Mesenchymal stem cell (in vitro differentiated cells and primary cell): Measurements from ENCODE around the gene YAF2.
"Not testable (repeated sequence)": the region's sequence is repeated elsewhere in the genome, so short reads cannot be mapped to it uniquely, and the experiment has no call there.

Experiments
- DNase-seq: peaks from one replicate; pipeline ENCODE4 v3.0.0-alpha.2; 2013
- H2AFZ ChIP-seq: one replicate; pipeline ENCODE4 v1.6.1; 2013; ENCODE audit warnings: low read depth, mild to moderate bottlenecking, control low read depth, inconsistent platforms, low read length, moderate library complexity
- H2AK5ac ChIP-seq: 2 replicates; pipeline ENCODE4 v1.6.1; 2013; ENCODE audit warnings: low read length, moderate library complexity, mild to moderate bottlenecking, inconsistent platforms; ENCODE audit not compliant: severe bottlenecking
- H2BK120ac ChIP-seq: one replicate; pipeline ENCODE4 v1.6.1; 2013; ENCODE audit warnings: low read depth, mild to moderate bottlenecking, inconsistent platforms, low read length, moderate library complexity
- H2BK12ac ChIP-seq, 2 experiments: one replicate each; pipeline ENCODE4 v1.6.1; 2013; ENCODE audit warnings: inconsistent platforms in 2 of 2, low read length in 2 of 2, mild to moderate bottlenecking in 2 of 2, moderate library complexity in 2 of 2, control low read depth in 1 of 2
- H2BK15ac ChIP-seq: one replicate; pipeline ENCODE4 v1.6.1; 2013; ENCODE audit warnings: mild to moderate bottlenecking, low read depth, inconsistent platforms; ENCODE audit not compliant: poor library complexity, severe bottlenecking
- H2BK5ac ChIP-seq: 2 replicates; pipeline ENCODE4 v1.6.1; 2013; ENCODE audit warnings: low read depth, mild to moderate bottlenecking, low read length, control low read depth, inconsistent platforms; ENCODE audit not compliant: poor library complexity, severe bottlenecking
- H3K14ac ChIP-seq, 2 experiments: one replicate each; pipeline ENCODE4 v1.6.1; 2013; ENCODE audit warnings: inconsistent platforms in 2 of 2, low read length in 2 of 2, control low read depth in 1 of 2, mild to moderate bottlenecking in 1 of 2, moderate library complexity in 1 of 2
- H3K18ac ChIP-seq, 2 experiments: one replicate each; pipeline ENCODE4 v1.6.1; 2013; ENCODE audit warnings: inconsistent platforms in 2 of 2, low read length in 2 of 2, control low read depth in 1 of 2, low read depth in 1 of 2, mild to moderate bottlenecking in 1 of 2
- H3K23ac ChIP-seq, 2 experiments: one replicate each; pipeline ENCODE4 v1.6.1; 2013; ENCODE audit warnings: inconsistent platforms in 2 of 2, low read length in 2 of 2, mild to moderate bottlenecking in 2 of 2, moderate library complexity in 2 of 2, control low read depth in 1 of 2
- H3K27ac ChIP-seq: 2 replicates; pipeline ENCODE4 v1.5.1; 2013; ENCODE audit warnings: mild to moderate bottlenecking, moderate library complexity, low read length, control low read depth, inconsistent platforms; ENCODE audit not compliant: poor library complexity, severe bottlenecking
- H3K27me3 ChIP-seq, 2 experiments: 2 replicates each; pipeline versions ENCODE4 v1.6.1 to v1.7.0; 2013; ENCODE audit warnings: low read length in 2 of 2, mild to moderate bottlenecking in 2 of 2, moderate library complexity in 2 of 2, control low read depth in 1 of 2, inconsistent platforms in 1 of 2; ENCODE audit not compliant: control insufficient read depth in 1 of 2, insufficient read depth in 1 of 2
- H3K36me3 ChIP-seq, 2 experiments: 2 replicates each; pipeline versions ENCODE4 v1.6.1 to v1.7.0; 2013; ENCODE audit warnings: low read length in 2 of 2, control low read depth in 1 of 2, inconsistent platforms in 1 of 2, low read depth in 1 of 2, mild to moderate bottlenecking in 1 of 2; ENCODE audit not compliant: insufficient read depth in 2 of 2, control insufficient read depth in 1 of 2
- H3K4ac ChIP-seq, 2 experiments: one replicate each; pipeline ENCODE4 v1.6.1; 2013; ENCODE audit warnings: inconsistent platforms in 2 of 2, low read length in 2 of 2, mild to moderate bottlenecking in 2 of 2, moderate library complexity in 2 of 2, control low read depth in 1 of 2, low read depth in 1 of 2
- H3K4me1 ChIP-seq: 2 replicates; pipeline ENCODE4 v1.6.1; 2013; ENCODE audit warnings: low read depth, low read length, control low read depth; ENCODE audit not compliant: control insufficient read depth, insufficient read depth
- H3K4me2 ChIP-seq: 2 replicates; pipeline ENCODE4 v1.6.1; 2013; ENCODE audit warnings: low read length, mild to moderate bottlenecking, inconsistent platforms; ENCODE audit not compliant: poor library complexity, severe bottlenecking
- H3K4me3 ChIP-seq, 2 experiments: 2 replicates each; pipeline versions ENCODE4 v1.5.1 to v1.7.0; 2013; ENCODE audit warnings: low read length in 2 of 2, mild to moderate bottlenecking in 2 of 2, control low read depth in 1 of 2, low read depth in 1 of 2; ENCODE audit not compliant: insufficient read depth in 1 of 2
- H3K79me1 ChIP-seq: replicated peaks from 2 replicates; pipeline ENCODE4 v1.6.1; 2013; ENCODE audit warnings: mild to moderate bottlenecking, control low read depth, low read length, inconsistent platforms; ENCODE audit not compliant: poor library complexity, severe bottlenecking
- H3K9ac ChIP-seq: 2 replicates; pipeline ENCODE4 v1.7.0; 2013; ENCODE audit warnings: mild to moderate bottlenecking, low read length, moderate library complexity
- H3K9me3 ChIP-seq: 2 replicates; pipeline ENCODE4 v1.7.0; 2013; ENCODE audit warnings: mild to moderate bottlenecking, low read length; ENCODE audit not compliant: control insufficient read depth
- H4K8ac ChIP-seq: one replicate; pipeline ENCODE4 v1.6.1; 2013; ENCODE audit warnings: inconsistent platforms, mild to moderate bottlenecking, low read length, moderate library complexity
- H4K91ac ChIP-seq: one replicate; pipeline ENCODE4 v1.6.1; 2013; ENCODE audit warnings: mild to moderate bottlenecking, low read length, inconsistent platforms
- WGBS: methylation state at CpG from one replicate; pipeline ENCODE4 v1.1.7; 2013; ENCODE audit warnings: mixed read lengths; 5-methylcytosine and 5-hydroxymethylcytosine counted together

The YAF2 gene

DNA sequence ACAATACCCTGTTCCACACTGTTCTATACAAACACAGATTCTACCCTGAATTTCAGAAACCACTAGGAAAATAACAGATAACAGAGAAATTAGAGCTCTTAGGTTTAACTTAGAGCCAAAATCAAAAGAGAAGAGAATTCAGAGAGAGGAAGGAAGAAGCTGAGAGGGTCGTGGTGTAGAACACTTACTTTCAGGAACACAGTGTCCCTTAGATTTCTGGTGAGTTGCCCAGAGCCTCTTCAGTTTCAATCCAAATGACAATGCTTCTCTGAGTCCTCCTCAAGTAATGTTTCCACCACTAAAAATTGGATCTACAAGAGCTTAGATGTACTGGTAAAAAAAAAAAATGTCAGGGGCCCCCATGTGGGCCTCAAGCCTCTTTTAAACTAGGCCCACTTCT, 2.6 kb downstream of the YAF2 start:
- H3K36me3 ChIP-seq, result peaks cover 6 to 7% of the 10 kb centered on the region in 2 experiments
- H3K23ac ChIP-seq, result no peak overlapping the region
- no peak overlapping the region for H3K14ac ChIP-seq
- no peak overlapping the region for H4K8ac ChIP-seq
- no peak for DNase-seq
- WGBS, result no CpG with 5 or more reads among the region's 1 CpG
- no peak overlapping the region for H2BK15ac ChIP-seq
- H3K4ac ChIP-seq, result peak overlapping the region in 1 of 2 experiments; percentile 79
- no peak overlapping the region for H4K91ac ChIP-seq
- no peaks in the 10 kb centered on the region for H3K4me1 ChIP-seq
- no peak overlapping the region for H2BK12ac ChIP-seq
- H3K4me3 ChIP-seq, result no peak overlapping the region
- no peaks in the 10 kb centered on the region for H3K27me3 ChIP-seq
- no peaks in the 10 kb centered on the region for H3K9me3 ChIP-seq
- no peak overlapping the region for H2BK120ac ChIP-seq
- H3K4me2 ChIP-seq, result no peak overlapping the region
- H3K9ac ChIP-seq, result peak overlapping the region; percentile 95
- peak overlapping the region; percentile 31 for H2BK5ac ChIP-seq
- H2AK5ac ChIP-seq, result no peak overlapping the region
- H3K18ac ChIP-seq, result no peak overlapping the region
- H3K27ac ChIP-seq, result no peak overlapping the region
- peaks cover 10% of the 10 kb centered on the region for H3K79me1 ChIP-seq
- no peak overlapping the region for H2AFZ ChIP-seq

DNA sequence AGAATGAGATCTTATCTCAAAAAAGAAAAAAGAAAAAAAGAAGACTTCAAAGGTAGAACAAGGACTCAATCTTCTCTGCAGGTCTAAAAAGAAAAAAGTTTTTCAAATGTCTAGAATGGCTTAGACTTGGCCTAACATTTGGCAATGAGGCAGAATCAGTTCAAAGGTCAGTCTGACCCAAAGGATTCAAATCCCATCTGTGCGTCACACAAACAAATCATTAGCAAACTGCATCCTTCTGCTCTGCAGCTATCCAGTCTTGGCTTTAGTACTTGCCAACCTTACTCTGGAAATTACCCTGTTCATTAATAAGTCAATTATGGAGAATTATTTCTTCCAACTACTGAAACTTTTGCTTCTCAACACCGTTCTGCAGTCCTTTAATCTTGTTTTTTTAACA, 3.1 kb downstream of the YAF2 start:
- H3K18ac ChIP-seq, result no peak overlapping the region
- H4K8ac ChIP-seq, result no peak overlapping the region
- no peak overlapping the region for H2BK120ac ChIP-seq
- H2AK5ac ChIP-seq, result no peak overlapping the region
- no peak overlapping the region for H2BK15ac ChIP-seq
- H3K14ac ChIP-seq, result no peak overlapping the region
- no peak overlapping the region for H2BK12ac ChIP-seq
- H3K4me1 ChIP-seq, result no peaks in the 10 kb centered on the region
- H2BK5ac ChIP-seq, result no peak overlapping the region
- H3K4me2 ChIP-seq, result no peak overlapping the region
- no peaks in the 10 kb centered on the region for H3K9me3 ChIP-seq
- no peak overlapping the region for H3K27ac ChIP-seq
- H2AFZ ChIP-seq, result no peak overlapping the region
- peak overlapping the region; percentile 95 for H3K9ac ChIP-seq
- H3K23ac ChIP-seq, result no peak overlapping the region
- peak; percentile 40 for DNase-seq
- H3K27me3 ChIP-seq, result no peaks in the 10 kb centered on the region
- H3K79me1 ChIP-seq, result peaks cover 10% of the 10 kb centered on the region
- 100% methylated on average over 1 of the region's 2 CpGs for WGBS
- peaks cover 7% of the 10 kb centered on the region in 2 experiments for H3K36me3 ChIP-seq
- no peak overlapping the region for H4K91ac ChIP-seq
- no peak overlapping the region for H3K4ac ChIP-seq
- H3K4me3 ChIP-seq, result no peak overlapping the region

- H3K36me3 ChIP-seq, H3K14ac ChIP-seq, H3K9me3 ChIP-seq, H3K27ac ChIP-seq, H3K23ac ChIP-seq, H4K91ac ChIP-seq, H2BK15ac ChIP-seq, H2BK120ac ChIP-seq, H3K27me3 ChIP-seq, H2AFZ ChIP-seq, H4K8ac ChIP-seq, H3K9ac ChIP-seq, H3K4me1 ChIP-seq, DNase-seq, H2BK5ac ChIP-seq, H3K4me3 ChIP-seq, H3K4me2 ChIP-seq, H2BK12ac ChIP-seq, H3K79me1 ChIP-seq, H3K4ac ChIP-seq, H2AK5ac ChIP-seq, H3K18ac ChIP-seq: not testable (repeated sequence)
- WGBS, result 88% methylated on average over 8 of the region's 30 CpGs
Observed at GRCh38 chr12:42227525-42227924, 10.5 kb downstream of the YAF2 start.

DNA sequence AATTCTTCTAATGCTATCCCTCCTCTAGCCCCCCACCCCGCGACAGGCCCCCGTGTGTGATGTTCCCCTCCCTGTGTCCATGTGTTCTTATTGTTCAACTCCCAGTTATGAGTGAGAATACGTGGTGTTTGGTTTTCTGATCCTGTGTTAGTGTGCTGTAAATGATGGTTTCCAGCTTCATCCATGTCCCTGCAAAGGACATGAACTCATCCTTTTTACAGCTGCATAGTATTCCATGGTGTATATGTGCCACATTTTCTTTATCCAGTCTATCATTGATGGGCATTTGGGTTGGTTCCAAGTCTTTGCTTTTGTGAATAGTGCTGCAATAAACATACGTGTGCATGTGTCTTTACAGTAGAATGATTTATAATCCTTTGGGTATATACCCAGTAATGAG, 13.5 kb downstream of the YAF2 start:
- not testable (repeated sequence) for H3K27ac ChIP-seq, DNase-seq, H4K91ac ChIP-seq, H2BK12ac ChIP-seq, H2BK120ac ChIP-seq, H4K8ac ChIP-seq, H3K79me1 ChIP-seq, H3K4me3 ChIP-seq, H3K18ac ChIP-seq, H3K36me3 ChIP-seq, H3K9ac ChIP-seq, H2AK5ac ChIP-seq, H3K14ac ChIP-seq, H2AFZ ChIP-seq, H3K4ac ChIP-seq, H2BK5ac ChIP-seq, H3K23ac ChIP-seq, H3K9me3 ChIP-seq, H3K27me3 ChIP-seq, H3K4me1 ChIP-seq, H3K4me2 ChIP-seq, H2BK15ac ChIP-seq
- 88% methylated on average over 4 of the region's 5 CpGs for WGBS
